ENCODE results near the gene UMAD1.
"Not testable (repeated sequence)": the region's sequence is repeated elsewhere in the genome, so short reads cannot be mapped to it uniquely, and the experiment has no call there.

UMAD1 gene

DNA sequence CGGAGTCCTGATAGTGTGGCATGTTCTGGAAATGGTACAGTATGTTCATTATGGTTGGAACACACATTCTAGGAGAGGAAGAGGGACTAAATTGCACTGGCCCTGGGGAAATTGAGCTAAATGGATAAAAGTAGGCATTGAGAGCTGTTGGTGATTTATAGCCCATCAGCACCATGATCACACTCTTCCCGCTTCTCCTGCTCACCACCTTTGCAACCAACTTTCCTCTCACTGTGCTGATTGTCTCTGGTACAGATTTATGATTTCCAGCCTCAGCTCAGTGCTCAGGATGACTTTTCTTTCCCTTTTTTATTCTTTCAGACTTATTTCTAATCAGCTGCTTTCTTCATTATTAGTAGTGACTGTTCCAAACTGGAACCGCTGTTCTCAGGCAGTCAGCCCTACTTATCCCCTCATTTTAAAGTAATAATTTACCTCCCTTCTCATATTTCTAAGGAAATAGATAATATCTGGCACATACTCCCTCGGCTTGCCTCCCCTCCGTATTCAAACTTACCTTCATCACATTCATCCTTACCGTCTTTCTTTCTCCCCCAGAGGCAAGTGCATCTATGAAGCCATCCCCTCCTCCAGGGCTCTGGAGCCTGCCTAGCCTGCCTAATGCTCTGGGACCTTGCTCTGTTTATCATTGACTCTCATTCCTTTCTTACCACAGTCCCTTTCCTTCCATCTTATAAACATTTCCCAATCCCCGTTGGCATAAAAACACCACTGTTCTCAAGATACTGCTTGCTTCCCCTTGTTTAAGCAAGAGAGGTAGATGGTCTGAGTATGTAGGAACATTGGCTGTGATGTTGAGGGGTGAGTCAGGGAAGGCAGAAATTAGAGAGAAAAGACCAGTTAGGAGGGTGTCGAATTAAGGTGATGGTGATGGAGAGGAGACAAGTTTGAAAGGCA lies 129.4 kb downstream of the UMAD1 start:
- DNase-seq, result no peak

DNA sequence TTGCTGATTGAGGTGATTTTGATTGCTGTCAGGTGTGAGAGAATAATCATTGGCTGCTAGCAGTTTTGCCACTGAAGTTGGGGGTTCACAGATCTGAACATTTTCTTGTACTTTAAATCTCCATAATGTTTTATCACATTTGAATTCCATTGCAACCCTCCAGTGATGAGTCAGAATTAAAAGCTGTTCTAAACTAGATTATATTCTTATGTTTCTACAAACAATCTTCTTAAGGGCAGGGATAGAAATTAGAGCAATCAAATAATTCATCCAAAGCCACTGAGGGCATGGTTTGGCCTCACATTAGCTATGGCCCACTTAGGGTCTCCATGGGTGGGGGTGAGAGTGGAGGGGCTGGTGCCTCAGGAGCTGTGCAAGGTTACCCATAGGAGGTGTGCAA lies 130.9 kb downstream of the UMAD1 start:
- no peak for DNase-seq

DNA sequence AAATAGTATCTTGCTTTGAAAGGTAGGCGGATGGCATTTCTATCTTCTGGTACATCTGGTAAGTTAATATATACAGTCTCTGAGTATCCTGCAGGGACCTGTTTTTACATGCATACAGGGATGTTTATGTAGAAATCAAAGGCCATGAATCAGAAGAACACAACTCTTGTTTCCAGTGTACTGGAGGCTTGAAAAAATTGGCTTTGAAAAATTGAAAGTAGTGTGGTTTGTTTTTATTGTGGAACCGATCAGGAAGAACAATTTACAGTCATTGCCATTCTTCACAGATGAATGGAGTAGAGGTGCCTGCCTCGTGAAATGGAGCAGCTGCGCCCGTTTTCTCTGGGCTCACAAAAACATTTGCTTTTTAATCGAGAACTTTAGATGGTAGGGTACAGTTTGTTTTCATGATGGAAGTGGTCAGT lies 131.9 kb downstream of the UMAD1 start:
- DNase-seq, result no peak

DNA sequence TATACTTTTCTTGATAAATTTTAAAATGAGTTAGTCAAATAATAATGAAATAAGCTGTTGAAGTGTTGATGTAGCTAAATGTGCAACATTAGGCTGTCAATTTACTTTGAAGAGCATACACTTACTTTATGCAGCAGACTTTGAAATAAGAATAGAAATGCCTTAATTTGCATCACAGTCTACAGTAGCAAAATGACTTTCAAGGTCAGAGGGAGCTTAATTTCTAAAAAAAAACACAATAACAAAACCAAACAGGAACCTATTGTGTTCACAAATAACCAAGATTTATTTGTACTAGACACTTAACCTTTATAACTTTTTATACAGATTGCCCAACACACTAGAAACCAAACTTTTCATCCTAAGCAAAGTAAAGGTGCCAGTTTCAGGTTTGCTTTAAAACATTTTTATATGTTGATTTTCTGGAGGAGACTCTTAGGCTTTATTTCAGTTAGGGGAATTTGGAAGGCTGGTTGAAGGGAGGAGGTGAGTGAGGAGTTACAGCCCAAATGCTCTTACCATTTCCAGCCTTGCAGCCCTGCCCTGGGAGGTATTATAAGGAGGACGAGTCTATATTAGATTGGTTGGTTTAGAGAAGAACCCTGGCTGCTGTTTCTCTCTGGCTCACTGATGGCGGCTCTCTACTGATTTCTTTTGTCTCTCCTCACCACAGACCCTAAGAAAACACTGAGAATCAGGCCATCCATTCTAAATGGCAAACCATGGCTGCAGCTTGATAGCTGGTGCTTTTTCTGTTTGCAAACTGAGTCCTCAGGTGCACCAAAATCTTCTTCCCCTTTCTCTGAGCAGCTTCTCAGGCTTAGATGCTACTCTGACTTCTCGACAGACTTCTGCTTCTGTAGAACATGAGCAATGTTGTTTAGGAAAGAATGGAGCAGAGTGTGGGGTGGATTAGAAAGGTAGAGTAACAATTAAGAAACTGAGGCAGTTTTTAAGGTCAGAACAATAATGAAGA lies 133.1 kb downstream of the UMAD1 start:
- DNase-seq, result no peak

DNA sequence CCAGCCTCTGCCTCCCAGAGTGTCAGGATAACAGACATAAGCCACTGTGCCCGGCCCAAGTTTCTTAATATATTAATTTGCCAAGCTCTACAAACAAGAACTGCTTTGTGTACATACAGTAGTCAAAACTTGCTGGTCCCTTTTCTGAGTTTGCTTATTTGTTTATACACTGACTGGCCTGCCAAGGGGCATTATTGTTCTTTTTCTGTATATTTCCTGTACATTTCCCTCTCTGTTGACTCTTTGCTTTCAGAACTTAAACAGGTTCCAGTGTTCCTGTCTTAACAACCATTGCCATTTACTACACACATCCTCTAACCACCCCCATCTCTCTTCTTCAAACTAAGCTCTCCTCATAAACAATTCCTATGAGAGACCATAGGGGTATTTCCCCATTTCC lies 139.3 kb downstream of the UMAD1 start:
- no peak for DNase-seq

DNA sequence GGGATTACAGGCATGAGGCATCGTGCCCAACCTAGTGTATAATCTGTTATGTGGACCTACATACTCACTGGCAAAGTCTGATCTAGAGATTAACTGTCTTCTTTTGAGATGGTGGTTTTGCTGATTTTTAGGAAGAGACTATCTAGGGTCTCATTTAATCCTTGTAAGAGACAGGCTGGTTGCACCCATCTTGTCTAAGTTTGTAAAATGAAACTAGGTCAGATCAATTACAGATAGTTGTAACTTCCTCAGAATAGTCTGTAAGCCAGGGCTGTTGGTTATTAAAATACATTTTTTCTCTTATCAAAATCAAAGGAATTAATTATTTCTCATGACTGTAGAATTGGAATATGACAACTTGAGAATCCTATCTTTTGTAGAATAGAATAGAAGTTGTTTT lies 142.4 kb downstream of the UMAD1 start:
- DNase-seq, result no peak

DNA sequence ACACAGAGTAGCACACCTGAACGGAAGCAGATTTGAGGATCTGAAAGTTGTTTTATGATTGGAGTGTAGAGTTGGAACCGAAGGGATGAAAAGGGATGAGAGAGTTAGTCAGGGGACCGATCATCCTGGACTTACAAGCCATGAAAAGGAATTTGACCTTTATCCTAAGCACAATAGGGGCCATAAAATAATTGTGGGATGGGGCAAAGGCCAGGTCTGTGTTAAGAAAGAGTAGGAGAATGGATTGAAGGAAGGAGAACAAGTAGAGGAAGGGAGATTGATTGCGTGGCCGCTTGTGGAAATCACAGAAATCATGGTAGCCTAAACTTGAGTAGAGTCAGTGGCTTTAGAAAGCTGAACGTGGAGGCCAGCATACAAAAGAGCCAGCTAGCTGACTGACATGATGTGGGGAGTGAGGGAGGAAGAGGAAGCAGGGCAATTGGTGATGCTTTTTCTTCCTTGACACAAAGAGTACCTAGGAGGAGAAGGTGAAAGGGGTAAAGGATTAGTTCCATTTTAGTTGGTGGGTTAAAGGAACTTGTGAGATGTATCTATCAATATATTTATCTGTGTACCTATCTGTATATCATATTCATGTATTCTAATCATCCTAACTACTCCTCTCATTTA lies 144.9 kb downstream of the UMAD1 start:
- no peak for DNase-seq

DNA sequence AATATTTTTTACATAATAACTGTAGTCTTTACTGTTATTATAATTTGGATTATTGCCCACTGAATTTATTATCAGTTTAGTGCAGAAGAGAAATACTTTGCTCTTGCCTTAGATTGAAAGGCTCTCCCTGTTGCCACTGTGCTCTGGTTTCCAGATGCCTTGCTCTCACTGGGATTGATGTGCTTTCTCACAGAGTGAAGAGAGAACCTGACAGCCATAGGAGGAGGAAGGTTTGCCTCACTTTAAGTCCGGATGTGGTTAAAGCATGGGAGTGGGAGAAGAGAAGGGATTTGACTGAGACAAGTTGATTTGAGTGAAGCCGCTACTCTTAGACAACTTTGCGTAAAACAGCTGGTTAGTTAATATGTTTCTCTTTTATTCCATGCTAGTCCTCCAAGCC lies 146.0 kb downstream of the UMAD1 start:
- no peak for DNase-seq

DNA sequence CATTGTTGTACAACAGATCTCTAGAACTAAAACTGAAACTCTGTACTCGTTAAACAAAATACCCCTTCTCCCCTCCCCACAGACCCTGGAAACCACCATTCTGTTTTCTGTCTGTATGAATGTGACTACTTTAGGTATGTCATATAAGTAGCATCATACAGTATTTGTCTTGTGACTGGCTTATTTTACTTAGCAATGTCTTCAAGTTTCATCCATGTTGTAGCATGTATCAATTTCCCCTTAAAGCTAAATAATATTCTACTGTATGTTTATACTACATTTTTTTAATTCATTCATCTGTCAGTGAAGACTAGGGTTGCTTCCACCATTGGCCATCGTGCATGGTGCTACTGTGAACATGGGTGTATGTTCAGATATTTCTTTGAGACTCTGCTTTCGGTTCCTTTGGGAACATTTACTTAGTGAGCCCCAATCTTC lies 149.0 kb downstream of the UMAD1 start:
- DNase-seq, result no peak

DNA sequence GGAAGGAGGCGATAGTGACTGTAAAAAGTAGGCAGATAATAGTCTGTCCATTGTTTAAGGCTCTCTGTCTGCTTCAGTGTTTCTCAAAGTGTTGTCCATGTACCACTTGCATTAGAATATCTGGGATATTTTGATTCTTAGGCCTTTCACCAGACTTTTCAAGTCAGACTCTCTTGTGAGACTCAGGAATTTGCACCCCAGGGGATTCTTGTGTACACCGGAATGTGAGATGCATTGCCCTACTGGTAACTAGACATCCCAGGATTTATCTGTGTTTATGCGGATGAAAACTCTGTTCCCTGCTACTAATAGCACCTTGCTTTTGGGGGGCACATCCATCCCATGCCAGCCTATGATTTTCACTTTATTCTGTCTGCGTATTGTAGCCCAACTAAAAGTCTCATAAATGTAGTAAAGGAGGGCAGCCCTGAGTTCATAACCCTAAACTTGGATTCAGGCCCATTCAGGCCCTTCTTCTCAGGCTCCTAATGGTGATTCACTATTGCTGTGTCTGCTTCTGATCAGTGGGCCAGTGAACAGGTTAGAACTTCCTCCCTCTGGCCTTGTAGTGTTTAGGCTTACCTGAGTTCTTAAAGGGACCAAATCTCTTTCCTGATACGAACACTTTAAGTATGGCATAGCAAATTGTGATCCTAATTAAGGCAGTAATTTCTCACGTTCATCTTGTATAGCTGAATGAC lies 149.6 kb downstream of the UMAD1 start:
- no peak for DNase-seq

DNA sequence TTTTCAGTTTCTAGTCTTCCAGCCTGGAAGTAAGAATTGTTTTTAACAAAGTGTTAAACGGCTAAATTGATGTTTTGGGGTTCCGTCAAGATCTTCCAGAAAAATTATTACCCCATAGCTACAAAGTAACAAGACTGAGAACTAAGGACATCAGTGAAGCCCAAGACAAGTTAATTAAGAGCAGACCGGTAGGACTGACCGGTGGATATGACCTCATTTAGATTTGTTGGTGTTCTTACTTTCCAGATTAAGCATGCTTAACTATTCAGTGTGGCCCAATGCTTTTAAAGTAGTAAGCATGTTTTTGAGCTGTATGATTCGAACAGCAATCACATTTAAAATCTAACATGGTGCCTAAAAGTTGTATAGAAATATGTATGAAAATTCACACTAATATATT lies 151.0 kb downstream of the UMAD1 start:
- no peak for DNase-seq

DNA sequence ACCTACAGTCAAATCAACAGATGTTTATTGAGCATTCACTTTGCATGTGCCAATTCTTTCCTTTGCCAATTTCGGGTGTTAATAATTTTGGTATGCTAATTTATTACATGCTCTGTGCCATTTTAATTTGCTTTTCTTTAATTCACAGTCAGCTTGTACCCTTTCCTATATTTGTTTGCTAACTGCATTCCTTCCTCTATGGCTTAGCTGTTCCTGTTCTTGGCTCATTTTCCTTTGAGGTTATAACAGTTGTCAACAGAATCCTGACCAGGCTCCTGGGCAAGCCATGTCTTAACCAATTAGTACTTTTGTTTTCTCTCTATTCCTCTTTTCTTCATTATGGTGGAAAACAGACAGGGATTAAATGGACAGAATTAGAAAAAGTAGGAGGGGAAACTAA lies 151.5 kb downstream of the UMAD1 start:
- no peak for DNase-seq

DNA sequence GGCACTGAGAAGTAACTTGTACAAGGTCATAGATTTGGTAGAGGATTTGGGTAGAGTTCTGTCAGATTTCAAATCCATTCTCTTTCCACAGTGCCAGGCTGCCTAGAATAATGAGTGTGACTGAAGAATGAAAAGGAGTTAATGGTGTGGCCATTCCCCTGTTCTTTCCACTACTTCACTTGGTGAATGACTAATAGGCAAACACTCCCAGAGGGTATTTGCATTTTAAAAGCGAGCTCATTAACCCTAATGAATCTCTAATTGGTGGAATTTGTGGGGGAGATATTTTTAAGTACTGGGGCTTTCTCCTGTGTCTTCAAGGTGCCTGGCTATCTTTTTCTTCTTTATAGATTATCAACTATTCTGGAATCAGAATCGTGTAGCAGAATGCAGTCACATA lies 152.7 kb downstream of the UMAD1 start:
- DNase-seq, result no peak

DNA sequence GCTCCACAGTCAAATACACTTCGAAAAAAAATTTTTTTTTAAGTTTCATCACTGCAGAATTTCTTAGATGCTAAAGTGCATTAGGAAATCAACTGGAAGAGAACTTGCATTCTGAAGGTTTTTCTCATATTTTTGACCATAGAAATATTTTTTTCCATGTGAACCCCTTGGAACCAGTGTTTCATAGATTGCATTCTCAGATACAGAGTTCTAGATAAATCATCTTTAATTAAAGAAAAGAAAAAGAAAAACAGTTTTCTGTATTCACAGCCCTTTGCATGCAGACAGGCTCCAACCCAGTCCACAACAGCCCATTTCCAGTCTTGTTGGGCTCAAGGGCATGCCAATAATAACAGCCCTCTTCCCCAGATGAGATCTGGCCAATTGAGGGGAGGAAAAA lies 153.4 kb downstream of the UMAD1 start:
- DNase-seq, result no peak

DNA sequence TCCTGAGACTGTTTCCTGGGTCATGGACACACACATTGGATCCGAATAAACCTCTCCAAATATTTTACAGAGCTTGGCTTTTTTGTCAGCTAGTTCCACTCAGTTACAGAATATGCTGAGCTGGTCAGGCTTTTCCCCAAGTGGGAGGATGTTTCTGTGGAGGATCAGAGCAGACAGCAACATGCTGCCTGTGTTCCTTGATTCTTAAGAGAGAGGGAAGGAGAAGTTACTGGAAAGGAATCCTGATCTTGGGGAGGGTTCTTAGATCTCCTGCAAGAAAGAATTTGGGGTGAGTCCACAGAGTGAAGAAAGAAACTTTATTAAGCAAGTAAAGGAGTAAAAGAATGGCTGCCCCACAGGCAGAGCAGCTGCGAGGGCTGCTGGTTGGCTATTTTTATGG lies 154.7 kb downstream of the UMAD1 start:
- DNase-seq, result no peak

DNA sequence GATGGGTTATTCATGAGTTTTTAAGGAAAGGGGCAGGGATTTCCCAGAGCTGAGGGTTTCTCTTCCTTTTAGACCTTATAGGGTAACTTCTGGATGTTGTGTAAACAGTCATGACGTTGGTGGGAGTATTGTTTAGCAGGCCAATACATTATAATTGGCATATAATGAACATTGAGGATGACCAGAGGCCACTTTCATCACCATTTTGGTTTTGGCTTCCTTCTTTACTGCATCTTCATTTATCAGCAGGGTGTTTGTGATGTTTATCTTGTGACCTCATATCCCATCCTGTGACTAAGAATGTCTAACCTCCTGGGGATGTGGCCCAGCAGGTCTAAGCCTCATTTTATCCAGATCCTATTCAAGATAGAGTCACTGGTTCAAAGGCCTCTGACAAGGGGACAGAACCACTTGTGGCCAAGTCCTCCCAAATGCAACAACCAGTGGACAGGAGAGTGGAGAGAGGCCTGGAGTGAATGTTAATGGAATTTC lies 155.1 kb downstream of the UMAD1 start:
- no peak for DNase-seq

DNA sequence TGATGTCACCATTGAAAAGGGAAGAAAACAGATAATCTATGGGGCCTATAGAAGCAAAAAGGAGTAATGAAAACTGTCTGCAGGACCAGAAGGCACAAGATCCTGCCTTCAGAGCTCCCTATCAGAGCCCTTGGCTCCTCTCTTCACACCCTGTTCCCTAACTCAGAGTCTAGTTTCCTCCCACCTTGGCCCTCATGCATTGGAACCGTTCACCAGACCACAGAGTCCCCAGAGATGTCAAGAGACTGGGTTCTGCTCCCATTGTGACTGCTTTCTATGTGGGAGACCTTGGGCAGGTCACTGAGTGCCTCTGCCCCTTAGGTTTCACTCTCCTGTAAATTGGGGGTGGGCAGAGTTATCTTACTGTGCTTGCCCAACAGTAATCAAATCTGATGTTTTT lies 158.0 kb downstream of the UMAD1 start:
- no peak for DNase-seq

DNA sequence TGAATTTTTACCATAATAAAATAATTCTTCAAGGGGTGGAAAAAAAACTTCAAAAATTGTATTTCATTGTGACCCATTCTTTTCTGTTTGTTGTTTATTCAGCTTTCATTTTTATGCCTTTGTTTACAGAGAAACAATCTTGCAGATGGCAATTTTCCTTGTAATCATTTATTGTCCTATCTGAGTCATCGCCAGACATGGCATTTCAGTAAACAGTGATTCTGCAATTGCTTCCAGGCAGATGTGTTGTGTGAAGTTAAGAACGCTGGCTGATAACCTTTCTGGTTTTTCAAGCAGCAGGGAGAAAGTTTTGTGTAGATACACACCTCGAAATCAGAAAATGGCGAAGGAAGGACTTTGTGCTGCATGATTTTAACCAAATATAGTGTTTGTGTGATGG lies 158.6 kb downstream of the UMAD1 start:
- no peak for DNase-seq

DNA sequence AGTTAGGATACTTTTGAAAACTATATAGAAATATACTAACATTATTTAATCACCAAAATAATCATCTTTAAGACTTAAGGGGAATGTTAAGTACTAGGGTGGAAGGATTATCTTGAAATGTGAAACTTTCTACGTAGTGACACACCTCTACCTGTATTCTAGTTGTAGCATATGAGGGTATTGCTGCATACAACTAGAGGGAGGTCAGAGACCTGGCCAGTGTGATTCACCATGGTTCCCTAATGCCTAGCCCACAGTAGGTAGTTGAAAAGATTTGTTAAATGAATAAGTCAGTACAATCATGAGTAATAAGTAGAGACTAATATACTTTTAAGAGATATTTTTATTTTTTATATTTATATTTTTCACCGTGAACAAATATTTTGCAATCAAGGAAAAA lies 162.0 kb downstream of the UMAD1 start:
- no peak for DNase-seq

DNA sequence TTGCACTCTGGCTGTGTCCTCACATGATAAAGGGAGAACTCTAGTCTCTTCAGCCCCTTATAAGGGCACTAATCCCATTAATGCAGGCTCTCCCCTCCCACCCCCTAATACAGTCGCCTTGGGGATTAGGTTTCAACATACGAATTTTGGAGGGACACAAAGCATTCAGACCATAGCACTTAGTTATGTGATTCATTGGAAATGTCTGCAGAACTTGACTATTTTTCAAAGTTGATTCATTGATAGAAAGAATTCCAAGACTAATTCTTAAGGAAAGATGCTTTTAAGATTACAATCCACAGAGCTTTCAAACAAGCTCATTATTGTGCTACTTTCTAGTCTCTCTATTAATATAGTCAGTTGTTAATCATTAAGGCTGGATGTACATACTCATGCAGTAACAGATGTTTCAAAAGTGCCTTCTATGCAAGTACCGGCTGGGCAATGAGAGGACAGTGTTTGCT lies 163.2 kb downstream of the UMAD1 start:
- DNase-seq, result no peak

DNA sequence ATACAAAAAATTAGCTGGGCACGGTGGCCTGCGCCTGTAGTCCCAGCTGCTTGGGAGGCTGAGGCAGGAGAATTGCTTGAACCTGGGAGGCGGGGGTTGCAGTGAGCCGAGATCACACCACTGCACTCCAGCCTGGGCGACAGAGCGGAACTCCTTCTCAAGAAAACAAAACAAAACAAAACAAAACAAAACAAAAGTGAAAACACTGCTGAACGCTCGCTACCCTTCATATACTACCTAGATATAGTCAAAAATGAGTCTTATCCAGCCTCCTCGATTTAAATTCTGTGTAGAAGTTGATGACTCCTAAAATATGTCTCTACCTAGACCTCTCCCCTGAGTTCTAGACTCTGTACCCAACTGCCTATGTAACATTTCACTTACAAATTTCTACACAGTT lies 164.3 kb downstream of the UMAD1 start:
- DNase-seq, result not testable (repeated sequence)

DNA sequence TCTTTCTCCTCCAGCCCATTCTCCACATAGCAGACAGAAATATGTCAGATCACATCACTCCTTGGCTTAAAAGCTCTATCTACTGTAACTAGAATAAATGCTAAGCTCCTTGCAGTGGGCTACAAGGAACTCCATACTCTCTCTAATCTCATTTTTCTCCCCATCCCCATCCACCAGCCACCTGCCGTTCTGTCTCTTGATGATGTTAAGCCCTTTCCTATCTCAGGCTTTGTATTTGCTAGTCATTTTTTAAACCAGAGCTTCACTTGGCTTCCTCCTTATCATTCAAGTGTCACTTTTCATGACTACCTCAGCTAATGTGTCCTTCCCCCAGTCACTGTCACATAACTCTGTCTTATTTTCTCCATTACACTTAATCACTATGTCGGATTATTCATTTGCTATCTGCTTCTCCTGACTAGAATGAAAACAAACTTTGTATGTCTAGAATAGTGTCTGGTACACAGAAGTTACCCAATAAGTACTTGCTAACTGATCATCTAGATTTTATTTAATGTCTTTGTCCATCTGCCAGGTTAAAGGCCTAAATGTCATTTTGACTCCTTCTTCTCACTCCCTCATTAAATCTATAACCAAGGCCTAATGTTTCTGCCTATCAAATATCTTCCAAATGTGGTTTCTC lies 165.1 kb downstream of the UMAD1 start:
- DNase-seq, result no peak
